Hepatocyte (in vitro differentiated cells): ENCODE results near the gene TP53. TPM values are rescaled to one million over a fixed set of nuclear protein-coding genes. Genes with fewer than 3 reads are reported as not detected.

Experiments
- DNase-seq: peaks from one replicate; pipeline ENCODE4 v3.0.0-alpha.2; 2016; ENCODE audit warnings: low spot score
- H2AFZ ChIP-seq: fragments of 200-600 bp; sonication (generic); 2 replicates; pipeline ENCODE4 v1.6.0; 2016; ENCODE audit warnings: antibody characterized with exemption, mild to moderate bottlenecking
- H3K27ac ChIP-seq: fragments of 200-600 bp; sonication (generic); 2 replicates; pipeline ENCODE4 v1.5.1; 2016; ENCODE audit warnings: mild to moderate bottlenecking
- H3K27me3 ChIP-seq: fragments of 200-600 bp; sonication (generic); 2 replicates; pipeline ENCODE4 v1.6.1; 2016
- H3K36me3 ChIP-seq: fragments of 200-600 bp; sonication (generic); replicated peaks from 2 replicates; pipeline ENCODE4 v1.5.1; 2016; ENCODE audit warnings: low read depth; ENCODE audit not compliant: insufficient read depth
- H3K4me1 ChIP-seq: fragments of 200-600 bp; sonication (generic); 2 replicates; pipeline ENCODE4 v1.5.1; 2016; ENCODE audit warnings: mild to moderate bottlenecking, moderate library complexity; ENCODE audit not compliant: insufficient read depth
- H3K4me2 ChIP-seq: fragments of 200-600 bp; sonication (generic); 2 replicates; pipeline ENCODE4 v1.6.0; 2016
- H3K4me3 ChIP-seq: fragments of 200-600 bp; sonication (generic); 2 replicates; pipeline ENCODE4 v1.5.1; 2016; ENCODE audit warnings: mild to moderate bottlenecking
- H3K79me2 ChIP-seq: fragments of 200-600 bp; sonication (generic); 2 replicates; pipeline ENCODE4 v1.6.0; 2017; ENCODE audit warnings: mild to moderate bottlenecking
- H3K9me2 ChIP-seq: fragments of 200-600 bp; sonication (generic); replicated peaks from 2 replicates; pipeline ENCODE4 v1.6.0; 2017; ENCODE audit warnings: mild to moderate bottlenecking; ENCODE audit not compliant: insufficient read depth
- H3K9me3 ChIP-seq: fragments of 200-600 bp; sonication (generic); 2 replicates; pipeline ENCODE4 v1.5.1; 2016; ENCODE audit warnings: low read depth, mild to moderate bottlenecking
- H4K20me1 ChIP-seq: fragments of 200-600 bp; sonication (generic); 2 replicates; pipeline ENCODE4 v1.6.0; 2016; ENCODE audit warnings: mild to moderate bottlenecking; ENCODE audit not compliant: insufficient read depth, poor library complexity, severe bottlenecking
- EZH2 ChIP-seq: fragments of 200-600 bp; sonication (generic); IDR thresholded peaks from 2 replicates; pipeline ENCODE4 v1.6.1; 2016; ENCODE audit warnings: antibody characterized with exemption, mild to moderate bottlenecking, borderline replicate concordance
- EZH2phosphoT487 ChIP-seq: fragments of 200-600 bp; sonication (generic); IDR thresholded peaks from one replicate; pipeline ENCODE4 v1.6.1; 2018; ENCODE audit warnings: antibody characterized with exemption, mild to moderate bottlenecking, low read depth, moderate library complexity; ENCODE audit not compliant: unreplicated experiment, severe bottlenecking
- WGBS: methylation state at CpG from one replicate; pipeline ENCODE4 v1.1.6; 2016; ENCODE audit warnings: low lambda C conversion rate; ENCODE audit errors: missing lambda C conversion rate; 5-methylcytosine and 5-hydroxymethylcytosine counted together
- polyA plus RNA-seq: library from polyadenylated mRNA; unstranded; fragments of >200 nt; fragmentation: Nextera tagmentation; extraction: Ambion mirVana; gene quantifications from 2 replicates; pipeline ENCODE4 v1.2.1, GENCODE V29; 2016
- total RNA-seq: library from RNA; depleted of rRNA; stranded (reverse); fragments of >200 nt; gene quantifications from 2 replicates; pipeline ENCODE4 v1.2.3, GENCODE V29; 2014
- TF ChIP-seq, protein P1 (sequence below): fragments of 200-600 bp; sonication (generic); IDR thresholded peaks from 2 replicates; pipeline ENCODE4 v1.5.1; 2016; ENCODE audit warnings: antibody characterized with exemption, mild to moderate bottlenecking; ENCODE audit not compliant: poor library complexity

Gene TP53
- total and polyA plus RNA-seq, 2 experiments from 2014 or later = 29.6 to 31.7 TPM

DNA sequence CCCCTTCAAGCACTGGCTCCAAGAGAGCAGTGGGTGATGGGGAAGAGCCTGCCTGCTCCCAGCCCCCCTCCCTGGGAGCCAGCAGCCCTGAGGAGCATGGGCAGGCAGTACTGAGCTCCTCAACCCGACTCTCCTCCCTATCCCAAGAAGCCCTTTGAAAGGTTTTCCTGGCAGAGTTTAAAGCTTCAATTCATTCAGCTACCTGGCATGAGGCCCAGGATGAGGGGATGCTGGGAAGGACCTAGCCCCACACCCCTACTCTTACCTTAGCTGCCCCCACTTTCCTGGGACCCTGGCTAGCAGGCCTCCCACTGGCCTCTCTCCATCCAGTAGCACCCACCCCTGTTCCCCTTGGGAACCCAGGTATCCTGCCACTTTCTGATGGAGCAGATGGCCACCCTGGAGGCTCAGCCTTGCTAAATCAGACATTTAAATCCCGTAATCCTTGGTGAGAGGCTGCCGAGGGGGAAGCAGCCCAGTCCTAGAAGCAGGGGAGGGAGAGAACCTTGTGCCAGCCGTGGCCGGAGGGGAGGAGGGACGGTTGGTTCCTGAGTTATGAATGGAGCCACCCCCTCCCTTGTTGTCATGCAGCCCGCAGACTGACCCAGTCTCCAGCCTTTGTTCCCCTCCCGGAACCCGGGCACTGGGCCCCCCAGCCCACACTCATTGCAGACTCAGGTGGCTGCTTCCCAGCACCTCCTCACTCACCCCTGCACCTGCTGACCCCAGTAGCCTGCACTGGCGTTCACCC, 19.5 kb downstream of the TP53 start:
- Histone ChIP-seq H3K4me1 (no peaks in the 10 kb centered on the region), H3K4me2 (no peak overlapping the region), H3K9me2 (no peaks in the 10 kb centered on the region), H3K27me3 (no peaks in the 10 kb centered on the region), H3K9me3 (no peaks in the 10 kb centered on the region), H2AFZ (no peak overlapping the region), H3K36me3 (no peaks in the 10 kb centered on the region), H4K20me1 (no peaks in the 10 kb centered on the region), H3K79me2 (no peaks in the 10 kb centered on the region), H3K4me3 (no peak overlapping the region), H3K27ac (no peak overlapping the region)
- TF ChIP-seq EZH2 (no peak), EZH2phosphoT487 (no peak)
- TF ChIP-seq, protein P1, sequence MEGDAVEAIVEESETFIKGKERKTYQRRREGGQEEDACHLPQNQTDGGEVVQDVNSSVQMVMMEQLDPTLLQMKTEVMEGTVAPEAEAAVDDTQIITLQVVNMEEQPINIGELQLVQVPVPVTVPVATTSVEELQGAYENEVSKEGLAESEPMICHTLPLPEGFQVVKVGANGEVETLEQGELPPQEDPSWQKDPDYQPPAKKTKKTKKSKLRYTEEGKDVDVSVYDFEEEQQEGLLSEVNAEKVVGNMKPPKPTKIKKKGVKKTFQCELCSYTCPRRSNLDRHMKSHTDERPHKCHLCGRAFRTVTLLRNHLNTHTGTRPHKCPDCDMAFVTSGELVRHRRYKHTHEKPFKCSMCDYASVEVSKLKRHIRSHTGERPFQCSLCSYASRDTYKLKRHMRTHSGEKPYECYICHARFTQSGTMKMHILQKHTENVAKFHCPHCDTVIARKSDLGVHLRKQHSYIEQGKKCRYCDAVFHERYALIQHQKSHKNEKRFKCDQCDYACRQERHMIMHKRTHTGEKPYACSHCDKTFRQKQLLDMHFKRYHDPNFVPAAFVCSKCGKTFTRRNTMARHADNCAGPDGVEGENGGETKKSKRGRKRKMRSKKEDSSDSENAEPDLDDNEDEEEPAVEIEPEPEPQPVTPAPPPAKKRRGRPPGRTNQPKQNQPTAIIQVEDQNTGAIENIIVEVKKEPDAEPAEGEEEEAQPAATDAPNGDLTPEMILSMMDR = no peak
- WGBS = 87% methylated on average over 10 of the region's 10 CpGs
- no peak for DNase-seq

DNA sequence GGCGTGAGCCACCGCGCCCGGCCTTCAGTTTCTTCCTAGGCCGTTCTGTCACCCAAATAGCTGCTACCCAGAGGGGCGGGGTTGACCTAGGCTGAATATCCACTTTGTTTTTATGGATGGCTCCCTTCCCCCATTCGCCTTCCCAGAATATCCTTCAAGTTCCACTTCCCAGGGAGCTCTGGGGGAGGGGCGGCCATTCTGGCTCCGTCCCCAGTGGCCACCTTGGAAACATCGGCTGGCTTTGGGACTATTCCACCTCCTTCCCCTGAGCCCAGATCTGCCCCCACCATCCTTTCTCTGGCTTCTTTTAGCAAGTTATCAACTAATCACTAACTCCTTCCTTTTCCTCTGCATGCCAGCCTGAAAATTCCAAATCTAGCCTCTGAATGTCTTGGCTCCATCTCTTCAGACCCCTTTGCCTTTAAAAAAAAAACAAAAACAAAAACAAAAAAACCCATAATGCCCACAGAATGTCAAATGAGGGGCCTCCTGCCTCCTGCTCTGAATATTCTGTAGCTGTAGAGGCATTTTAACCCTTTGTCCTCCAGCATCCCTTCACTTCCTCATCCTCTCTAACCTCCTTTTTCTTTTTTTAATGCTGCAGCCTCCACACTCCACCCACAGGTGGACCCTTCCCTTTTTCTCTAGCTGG, 30.2 kb downstream of the TP53 start:
- Histone ChIP-seq H3K4me1 (no peaks in the 10 kb centered on the region), H3K4me3 (no peak overlapping the region), H3K9me2 (no peaks in the 10 kb centered on the region), H3K9me3 (no peaks in the 10 kb centered on the region), H3K36me3 (no peaks in the 10 kb centered on the region), H3K27me3 (peaks cover 14% of the 10 kb centered on the region), H4K20me1 (no peaks in the 10 kb centered on the region), H3K4me2 (no peak overlapping the region), H2AFZ (no peak overlapping the region), H3K27ac (no peak overlapping the region), H3K79me2 (no peaks in the 10 kb centered on the region)
- TF ChIP-seq EZH2phosphoT487 (no peak), EZH2 (no peak)
- TF ChIP-seq, protein P1 = no peak
- DNase-seq = no peak
- 27% methylated on average over 10 of the region's 10 CpGs for WGBS

DNA sequence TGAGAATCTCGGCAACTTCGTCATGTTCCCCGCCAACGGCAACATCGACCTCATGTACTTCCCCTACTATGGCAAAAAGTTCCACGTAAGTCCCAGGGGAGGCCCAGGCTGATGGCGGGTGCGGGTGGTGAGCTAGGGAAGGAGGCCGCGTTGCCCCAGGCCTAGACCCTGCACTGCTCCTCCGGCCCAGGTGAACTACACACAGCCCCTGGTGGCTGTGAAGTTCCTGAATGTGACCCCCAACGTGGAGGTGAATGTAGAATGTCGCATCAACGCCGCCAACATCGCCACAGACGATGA, 31.8 kb downstream of the TP53 start:
- H3K9me3 ChIP-seq = no peaks in the 10 kb centered on the region
- H3K27me3 ChIP-seq = peaks cover 26% of the 10 kb centered on the region
- no peaks in the 10 kb centered on the region for H3K9me2 ChIP-seq
- H3K4me3 ChIP-seq = no peak overlapping the region
- H3K27ac ChIP-seq = no peak overlapping the region
- 95% methylated on average over 16 of the region's 17 CpGs for WGBS
- H2AFZ ChIP-seq = no peak overlapping the region
- no peaks in the 10 kb centered on the region for H4K20me1 ChIP-seq
- TF ChIP-seq, protein P1 = no peak
- no peak for TF ChIP-seq EZH2
- TF ChIP-seq EZH2phosphoT487 = no peak
- DNase-seq = no peak
- H3K36me3 ChIP-seq = no peaks in the 10 kb centered on the region
- H3K4me1 ChIP-seq = peaks cover 5% of the 10 kb centered on the region
- H3K4me2 ChIP-seq = no peak overlapping the region
- H3K79me2 ChIP-seq = no peaks in the 10 kb centered on the region
